Islet of Langerhans (tissue), 1 donor: ENCODE measurements around the gene PET100.

Experiments used
- FAIRE-seq: peaks from one replicate; lab custom pipeline; 2011; peaks lifted over from hg19 to GRCh38; lab: Jason Lieb, UNC

The PET100 gene

GRCh38 chr19:7679771-7680605 is 50.4 kb downstream of the PET100 start:
- FAIRE-seq, result no peak

GRCh38 chr19:7680606-7681339 is 51.2 kb downstream of the PET100 start, which contains the start of gene TRAPPC5:
Gene TRAPPC5, plus strand, starts transcription at chr19:7680833. Its CDS starts 1,421 bp downstream, at chr19:7682254.
- no peak for FAIRE-seq
